Liver (tissue), 9 donors: ENCODE results near the gene ERO1B. TPM values are rescaled to one million over a fixed set of nuclear protein-coding genes. Genes with fewer than 3 reads are reported as not detected.
"Not testable (repeated sequence)": the region's sequence is repeated elsewhere in the genome, so short reads cannot be mapped to it uniquely, and the experiment has no call there.

Source experiments
- DNase-seq: peaks from one replicate; pipeline ENCODE4 v3.0.0-alpha.2; 2017; ENCODE audit warnings: low spot score
- H3K27ac ChIP-seq, 2 donors: one replicate each; pipeline ENCODE4 v1.7.0; 2013; ENCODE audit warnings: inconsistent platforms in 2 of 2, low read length in 2 of 2, control low read depth in 1 of 2, low read depth in 1 of 2, mild to moderate bottlenecking in 1 of 2
- H3K27me3 ChIP-seq, 4 donors: one replicate each; pipeline versions ENCODE4 v1.6.1 to v1.7.0; 2013; ENCODE audit warnings: low read length in 3 of 4, inconsistent platforms in 1 of 4, mild to moderate bottlenecking in 1 of 4, moderate library complexity in 1 of 4; ENCODE audit not compliant: control insufficient read depth in 4 of 4, insufficient read depth in 4 of 4
- H3K36me3 ChIP-seq, 4 donors: one replicate each; pipeline versions ENCODE4 v1.6.1 to v1.7.0; 2013; ENCODE audit warnings: low read length in 3 of 4, mild to moderate bottlenecking in 3 of 4, low read depth in 1 of 4, moderate library complexity in 1 of 4; ENCODE audit not compliant: control insufficient read depth in 4 of 4, insufficient read depth in 3 of 4
- H3K4me1 ChIP-seq, 4 donors: one replicate each; pipeline versions ENCODE4 v1.6.1 to v1.7.0; 2013; ENCODE audit warnings: low read length in 3 of 4, mild to moderate bottlenecking in 3 of 4, moderate library complexity in 1 of 4; ENCODE audit not compliant: control insufficient read depth in 4 of 4, insufficient read depth in 4 of 4
- H3K4me3 ChIP-seq, 3 donors: one replicate each; pipeline versions ENCODE4 v1.6.1 to v1.7.0; 2013; ENCODE audit warnings: low read length in 3 of 3, control low read depth in 1 of 3, low read depth in 1 of 3, mild to moderate bottlenecking in 1 of 3
- H3K9ac ChIP-seq, 2 donors: one replicate each; pipeline ENCODE4 v1.7.0; 2013; ENCODE audit warnings: low read length in 2 of 2, mild to moderate bottlenecking in 2 of 2, moderate library complexity in 2 of 2, control low read depth in 1 of 2, low read depth in 1 of 2
- H3K9me3 ChIP-seq, 4 donors: one replicate each; pipeline versions ENCODE4 v1.6.1 to v1.7.0; 2013; ENCODE audit warnings: low read length in 3 of 4; ENCODE audit not compliant: control insufficient read depth in 4 of 4
- EGR1 ChIP-seq, 2 donors: IDR thresholded peaks; 2 replicates each; pipeline ENCODE4 v1.6.1; 2016 to 2018; ENCODE audit warnings: antibody characterized with exemption in 2 of 2, low read depth in 2 of 2
- FOXA1 ChIP-seq: IDR thresholded peaks from 2 replicates; pipeline ENCODE4 v1.6.1; 2016; ENCODE audit warnings: antibody characterized with exemption
- FOXA2 ChIP-seq: IDR thresholded peaks from 2 replicates; pipeline ENCODE4 v1.6.1; 2016; ENCODE audit warnings: antibody characterized with exemption
- GABPA ChIP-seq, 2 donors: IDR thresholded peaks in 1 of 2; conservative IDR thresholded peaks in 1 of 2; 2 replicates each; pipeline ENCODE4 v1.6.1; 2016; ENCODE audit warnings: antibody characterized with exemption in 2 of 2, mild to moderate bottlenecking in 1 of 2, moderate library complexity in 1 of 2
- HNF4A ChIP-seq, 2 donors: conservative IDR thresholded peaks; 2 replicates each; pipeline ENCODE4 v1.6.1; 2016; ENCODE audit warnings: antibody characterized with exemption in 2 of 2, mild to moderate bottlenecking in 2 of 2
- JUND ChIP-seq, 2 donors: IDR thresholded peaks; 2 replicates each; pipeline ENCODE4 v1.6.1; 2016; ENCODE audit warnings: antibody characterized with exemption in 2 of 2
- NR2F2 ChIP-seq: IDR thresholded peaks from 2 replicates; pipeline ENCODE4 v1.6.1; 2016; ENCODE audit warnings: antibody characterized with exemption
- RAD21 ChIP-seq, 2 donors: IDR thresholded peaks; 2 replicates each; pipeline ENCODE4 v1.6.1; 2016; ENCODE audit warnings: antibody characterized with exemption in 2 of 2, mild to moderate bottlenecking in 2 of 2
- RXRA ChIP-seq, 2 donors: IDR thresholded peaks; 2 replicates each; pipeline ENCODE4 v1.6.1; 2017 to 2018; ENCODE audit warnings: antibody characterized with exemption in 2 of 2, mild to moderate bottlenecking in 1 of 2
- SP1 ChIP-seq: IDR thresholded peaks from 2 replicates; pipeline ENCODE4 v1.6.1; 2018; ENCODE audit warnings: antibody characterized with exemption, mild to moderate bottlenecking
- YY1 ChIP-seq: IDR thresholded peaks from 2 replicates; pipeline ENCODE4 v1.6.1; 2016; ENCODE audit warnings: antibody characterized with exemption, mild to moderate bottlenecking
- WGBS: extraction: QIAGEN DNeasy Blood & Tissue Kit; methylation state at CpG from one replicate; pipeline ENCODE4 v1.1.7; 2013; 5-methylcytosine and 5-hydroxymethylcytosine counted together
- polyA plus RNA-seq, 2 donors: library from polyadenylated mRNA; stranded (reverse) in 1 of 2; unstranded in 1 of 2; fragments of 200-250 nt in 1 of 2; fragments of >200 nt in 1 of 2; fragmentation: Nextera tagmentation in 1 of 2; extraction: Ambion mirVana in 1 of 2; gene quantifications; one replicate each; pipeline versions ENCODE4 v1.2.1 to v1.2.3, GENCODE V29; 2013 to 2015
- total RNA-seq, 2 donors: library from RNA; depleted of rRNA; stranded (reverse); fragments of >200 nt; gene quantifications; one replicate each; pipeline ENCODE4 v1.2.3, GENCODE V29; 2014
- TF ChIP-seq, protein P1 (sequence below): IDR thresholded peaks from 2 replicates; pipeline ENCODE4 v1.6.1; 2016; ENCODE audit warnings: antibody characterized with exemption
- TF ChIP-seq, protein P2 (sequence below): IDR thresholded peaks from 2 replicates; pipeline ENCODE4 v1.6.1; 2016; ENCODE audit warnings: antibody characterized with exemption
- TF ChIP-seq, protein P3 (sequence below): IDR thresholded peaks from 2 replicates; pipeline ENCODE4 v1.6.1; 2016; ENCODE audit warnings: antibody characterized with exemption
- TF ChIP-seq, protein P4 (sequence below): fragments of 150-350 bp; IDR thresholded peaks from 2 replicates; pipeline ENCODE4 v1.5.1; 2017; ENCODE audit warnings: improper control_type of control experiment, low read depth, low read length; ENCODE audit not compliant: missing input control
- donor health status: healthy.
- donor health status: healthy.
- donor health status: healthy.
- donor health status: healthy.
- donor health status: healthy.

ERO1B gene
- total and polyA plus RNA-seq, 4 donors = 5.5 to 22.9 (median 8.9) TPM

DNA sequence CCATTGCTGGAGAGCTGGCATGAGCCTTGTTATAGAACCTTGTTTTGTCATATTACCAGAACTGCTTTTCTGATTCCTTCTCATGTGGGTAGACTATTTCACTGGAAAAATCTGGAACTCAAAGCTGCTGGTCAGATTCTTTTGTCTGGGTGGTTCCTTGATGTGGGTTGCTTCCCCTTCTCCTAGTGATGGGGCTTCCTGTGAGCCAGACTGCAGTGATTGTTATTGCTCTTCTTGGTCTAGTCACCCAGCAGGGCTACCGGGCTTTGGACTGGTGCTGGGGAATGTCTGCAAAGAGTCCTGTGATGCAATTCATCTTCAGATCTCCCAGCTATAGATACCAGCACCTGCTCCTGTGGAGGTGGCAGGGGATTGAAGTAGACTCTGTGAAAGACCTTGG, 80.0 kb downstream of the ERO1B start:
- WGBS = 91% methylated on average over 1 of the region's 1 CpG
- no peak for DNase-seq
- Histone ChIP-seq H3K4me1 (no peaks in the 10 kb centered on the region), H3K36me3 (peaks cover 0 to 6% (median 2%) of the 10 kb centered on the region in 4 donors), H3K9ac (no peak overlapping the region), H3K9me3 (peaks cover 2 to 16% (median 5%) of the 10 kb centered on the region in 4 donors), H3K27ac (no peak overlapping the region), H3K27me3 (no peaks in the 10 kb centered on the region), H3K4me3 (no peak overlapping the region)
- TF ChIP-seq, protein P1, sequence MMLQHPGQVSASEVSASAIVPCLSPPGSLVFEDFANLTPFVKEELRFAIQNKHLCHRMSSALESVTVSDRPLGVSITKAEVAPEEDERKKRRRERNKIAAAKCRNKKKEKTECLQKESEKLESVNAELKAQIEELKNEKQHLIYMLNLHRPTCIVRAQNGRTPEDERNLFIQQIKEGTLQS = no peak
- TF ChIP-seq RXRA (IDR thresholded peaks at IDR 0.05) (no peak), SP1 (no peak), HNF4A (conservative IDR thresholded peaks at IDR 0.05) (no peak), RAD21 (IDR thresholded peaks at IDR 0.05) (no peak), FOXA2 (no peak)
- TF ChIP-seq, protein P2, sequence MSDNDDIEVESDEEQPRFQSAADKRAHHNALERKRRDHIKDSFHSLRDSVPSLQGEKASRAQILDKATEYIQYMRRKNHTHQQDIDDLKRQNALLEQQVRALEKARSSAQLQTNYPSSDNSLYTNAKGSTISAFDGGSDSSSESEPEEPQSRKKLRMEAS = no peak

DNA sequence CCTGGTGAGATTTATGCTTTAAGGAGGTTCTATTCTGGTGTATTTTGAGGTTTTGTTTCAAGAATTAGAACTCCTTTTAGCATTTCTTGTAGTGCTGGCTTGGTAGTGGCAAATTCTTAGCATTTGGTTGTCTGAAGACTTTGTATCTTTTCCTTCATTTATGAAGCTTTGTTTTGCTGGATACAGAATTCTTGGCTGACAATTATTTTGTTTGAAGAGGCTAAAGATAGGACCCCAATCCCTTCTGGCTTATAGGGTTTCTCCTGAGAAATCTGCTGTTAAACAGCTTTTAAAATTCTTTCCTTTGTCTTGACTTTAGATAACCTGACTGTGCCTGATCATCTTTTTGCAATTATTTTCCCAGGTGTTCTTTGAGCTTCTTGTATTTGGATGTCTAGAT, 80.8 kb downstream of the ERO1B start:
- no peak overlapping the region for H3K27ac ChIP-seq
- no peak overlapping the region for H3K4me3 ChIP-seq
- H3K36me3 ChIP-seq = peaks cover 0 to 4% (median 2%) of the 10 kb centered on the region in 4 donors
- no peak overlapping the region for H3K9ac ChIP-seq
- peaks cover 2 to 16% (median 5%) of the 10 kb centered on the region in 4 donors for H3K9me3 ChIP-seq
- DNase-seq = no peak
- TF ChIP-seq NR2F2 (no peak), FOXA1 (no peak), EGR1 (IDR thresholded peaks at IDR 0.05; ENCODE audit: low read depth in 2 of 2) (no peak), JUND (IDR thresholded peaks at IDR 0.05) (no peak), GABPA (IDR thresholded peaks at IDR 0.05 in 1 of 2, conservative IDR thresholded peaks at IDR 0.05 in 1 of 2) (no peak)
- TF ChIP-seq, protein P3, sequence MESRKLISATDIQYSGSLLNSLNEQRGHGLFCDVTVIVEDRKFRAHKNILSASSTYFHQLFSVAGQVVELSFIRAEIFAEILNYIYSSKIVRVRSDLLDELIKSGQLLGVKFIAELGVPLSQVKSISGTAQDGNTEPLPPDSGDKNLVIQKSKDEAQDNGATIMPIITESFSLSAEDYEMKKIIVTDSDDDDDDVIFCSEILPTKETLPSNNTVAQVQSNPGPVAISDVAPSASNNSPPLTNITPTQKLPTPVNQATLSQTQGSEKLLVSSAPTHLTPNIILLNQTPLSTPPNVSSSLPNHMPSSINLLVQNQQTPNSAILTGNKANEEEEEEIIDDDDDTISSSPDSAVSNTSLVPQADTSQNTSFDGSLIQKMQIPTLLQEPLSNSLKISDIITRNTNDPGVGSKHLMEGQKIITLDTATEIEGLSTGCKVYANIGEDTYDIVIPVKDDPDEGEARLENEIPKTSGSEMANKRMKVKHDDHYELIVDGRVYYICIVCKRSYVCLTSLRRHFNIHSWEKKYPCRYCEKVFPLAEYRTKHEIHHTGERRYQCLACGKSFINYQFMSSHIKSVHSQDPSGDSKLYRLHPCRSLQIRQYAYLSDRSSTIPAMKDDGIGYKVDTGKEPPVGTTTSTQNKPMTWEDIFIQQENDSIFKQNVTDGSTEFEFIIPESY = no peak
- H3K4me1 ChIP-seq = no peaks in the 10 kb centered on the region
- H3K27me3 ChIP-seq = no peaks in the 10 kb centered on the region

DNA sequence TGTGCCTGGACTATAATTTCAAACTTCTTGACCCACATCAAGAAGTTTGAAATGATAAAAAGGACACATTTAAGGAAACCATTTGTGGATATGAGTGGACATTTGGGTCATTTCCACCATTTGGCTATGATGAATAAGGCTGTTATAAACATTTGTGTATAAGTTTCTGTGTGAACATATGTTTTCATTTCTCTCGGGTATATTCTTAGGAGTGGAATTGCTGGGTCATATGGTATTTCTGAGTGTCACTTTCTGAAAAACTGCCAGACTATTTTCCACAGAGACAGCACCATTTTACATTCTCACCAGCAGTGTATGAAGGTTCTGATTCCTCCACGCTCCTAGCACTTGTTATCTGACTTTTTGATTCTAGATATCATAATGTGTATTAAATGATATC, 88.6 kb downstream of the ERO1B start:
- Histone ChIP-seq H3K4me3 (no peak overlapping the region), H3K9ac (no peak overlapping the region), H3K36me3 (peaks cover 0 to 2% (median under 1%) of the 10 kb centered on the region in 4 donors), H3K9me3 (peaks cover 0 to 4% (median 2%) of the 10 kb centered on the region in 4 donors), H3K27ac (no peak overlapping the region), H3K4me1 (no peaks in the 10 kb centered on the region), H3K27me3 (no peaks in the 10 kb centered on the region)
- TF ChIP-seq FOXA1 (no peak), YY1 (no peak), HNF4A (conservative IDR thresholded peaks at IDR 0.05) (no peak), GABPA (IDR thresholded peaks at IDR 0.05 in 1 of 2, conservative IDR thresholded peaks at IDR 0.05 in 1 of 2) (no peak)
- TF ChIP-seq, protein P4, sequence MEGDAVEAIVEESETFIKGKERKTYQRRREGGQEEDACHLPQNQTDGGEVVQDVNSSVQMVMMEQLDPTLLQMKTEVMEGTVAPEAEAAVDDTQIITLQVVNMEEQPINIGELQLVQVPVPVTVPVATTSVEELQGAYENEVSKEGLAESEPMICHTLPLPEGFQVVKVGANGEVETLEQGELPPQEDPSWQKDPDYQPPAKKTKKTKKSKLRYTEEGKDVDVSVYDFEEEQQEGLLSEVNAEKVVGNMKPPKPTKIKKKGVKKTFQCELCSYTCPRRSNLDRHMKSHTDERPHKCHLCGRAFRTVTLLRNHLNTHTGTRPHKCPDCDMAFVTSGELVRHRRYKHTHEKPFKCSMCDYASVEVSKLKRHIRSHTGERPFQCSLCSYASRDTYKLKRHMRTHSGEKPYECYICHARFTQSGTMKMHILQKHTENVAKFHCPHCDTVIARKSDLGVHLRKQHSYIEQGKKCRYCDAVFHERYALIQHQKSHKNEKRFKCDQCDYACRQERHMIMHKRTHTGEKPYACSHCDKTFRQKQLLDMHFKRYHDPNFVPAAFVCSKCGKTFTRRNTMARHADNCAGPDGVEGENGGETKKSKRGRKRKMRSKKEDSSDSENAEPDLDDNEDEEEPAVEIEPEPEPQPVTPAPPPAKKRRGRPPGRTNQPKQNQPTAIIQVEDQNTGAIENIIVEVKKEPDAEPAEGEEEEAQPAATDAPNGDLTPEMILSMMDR = no peak
- TF ChIP-seq, protein P1 = no peak
- WGBS = 95% methylated on average over 2 of the region's 2 CpGs
- DNase-seq = no peak

DNA sequence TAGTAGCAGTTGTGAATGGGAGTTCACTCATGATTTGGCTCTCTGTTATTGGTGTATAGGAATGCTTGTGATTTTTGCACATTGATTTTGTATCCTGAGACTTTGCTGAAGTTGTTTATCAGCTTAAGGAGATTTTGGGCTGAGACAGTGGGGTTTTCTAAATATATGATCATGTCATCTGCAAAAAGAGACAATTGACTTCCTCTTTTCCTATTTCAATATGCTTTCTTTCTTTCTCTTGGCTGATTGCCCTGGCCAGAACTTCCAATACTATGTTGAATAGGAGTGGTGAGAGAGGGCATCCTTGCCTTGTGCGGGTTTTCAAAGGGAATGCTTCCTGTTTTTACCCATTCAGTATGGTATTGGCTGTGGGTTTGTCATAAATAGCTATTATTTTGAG, 93.7 kb downstream of the ERO1B start:
- not testable (repeated sequence) for H3K9me3 ChIP-seq, H3K36me3 ChIP-seq, DNase-seq, H3K4me1 ChIP-seq, H3K27ac ChIP-seq, H3K27me3 ChIP-seq, H3K4me3 ChIP-seq, H3K9ac ChIP-seq
- whole genome bisulfite sequencing = 84% methylated on average over 1 of the region's 1 CpG

DNA sequence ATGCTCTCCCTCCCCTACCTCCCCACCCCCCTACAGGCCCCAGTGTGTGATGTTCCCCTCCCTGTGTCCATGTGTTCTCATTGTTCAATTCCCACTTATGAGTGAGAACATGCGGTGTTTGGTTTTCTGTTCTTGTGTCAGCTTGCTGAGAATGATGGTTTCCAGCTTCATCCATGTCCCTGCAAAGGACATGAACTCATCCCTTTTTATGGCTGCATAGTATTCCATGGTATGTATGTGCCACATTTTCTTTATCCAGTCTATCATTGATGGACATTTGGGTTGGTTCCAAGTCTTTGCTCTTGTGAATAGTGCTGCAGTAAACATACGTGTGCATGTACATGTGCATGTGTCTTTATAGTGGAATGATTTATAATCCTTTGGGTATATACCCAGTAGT, 95.3 kb downstream of the ERO1B start:
- not testable (repeated sequence) for H3K9me3 ChIP-seq, H3K27ac ChIP-seq, H3K36me3 ChIP-seq, H3K4me1 ChIP-seq, H3K4me3 ChIP-seq, DNase-seq, H3K9ac ChIP-seq, H3K27me3 ChIP-seq
- over 99% methylated on average over 2 of the region's 2 CpGs for WGBS
